HG02759 (cell line): Measurements from ENCODE around the gene ERC2.
"Not testable (repeated sequence)": the region's sequence is repeated elsewhere in the genome, so short reads cannot be mapped to it uniquely, and the experiment has no call there.

Experiments
- ATAC-seq: cut with Tn5 transposase; IDR thresholded peaks from one replicate; pipeline ENCODE4 v1.9.1; 2021; ENCODE audit warnings: mild to moderate bottlenecking, moderate library complexity; ENCODE audit not compliant: unreplicated experiment

ERC2 gene

DNA sequence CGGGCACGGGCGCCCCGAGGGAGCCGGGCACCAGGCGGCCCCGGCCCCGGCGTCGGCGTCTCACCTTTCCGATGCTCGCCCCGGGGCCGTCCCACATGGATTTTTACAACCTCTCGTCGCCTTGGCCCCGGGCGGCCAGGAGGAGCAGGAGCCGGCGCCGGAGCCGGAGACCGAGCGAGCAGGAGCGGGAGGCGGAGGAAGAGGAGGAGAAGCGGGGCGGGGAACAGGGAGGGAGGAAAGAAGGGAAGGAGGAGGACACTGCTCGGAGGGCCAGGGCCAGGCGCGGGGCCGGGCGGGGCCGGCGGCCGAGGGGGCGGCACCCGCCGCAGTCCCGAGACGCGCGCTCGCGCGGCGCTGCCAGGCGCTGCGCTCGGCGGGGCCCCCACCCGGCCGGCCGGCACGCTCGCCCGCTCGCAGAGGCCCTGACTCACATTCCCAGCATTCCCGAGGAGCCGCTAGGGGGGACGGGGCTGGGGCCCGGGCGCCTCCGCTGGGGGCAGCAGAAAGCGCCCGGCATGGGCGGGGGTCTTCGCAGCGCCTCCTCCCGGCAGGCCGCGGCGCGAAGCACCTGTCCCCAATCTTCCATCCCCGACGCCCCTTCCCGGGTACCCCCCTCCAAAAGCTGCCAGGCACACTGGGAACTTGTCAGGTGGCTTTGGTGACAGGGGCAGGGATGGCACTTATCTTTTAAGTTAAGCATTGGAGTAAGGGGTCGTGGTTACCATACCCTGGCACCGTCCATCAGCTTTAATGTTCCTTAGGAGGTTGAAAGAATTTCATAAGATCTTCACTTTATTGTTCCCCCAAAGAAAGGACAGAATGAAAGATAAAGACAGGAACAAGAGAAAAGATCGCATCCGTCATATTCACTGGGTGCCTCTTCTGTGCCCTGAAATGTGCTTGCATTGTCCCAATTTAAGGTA lies at the start of gene ERC2:
Gene ERC2 (minus strand): TSS at position 284 of the 923 bp plus-strand sequence.
- no peak for ATAC-seq

DNA sequence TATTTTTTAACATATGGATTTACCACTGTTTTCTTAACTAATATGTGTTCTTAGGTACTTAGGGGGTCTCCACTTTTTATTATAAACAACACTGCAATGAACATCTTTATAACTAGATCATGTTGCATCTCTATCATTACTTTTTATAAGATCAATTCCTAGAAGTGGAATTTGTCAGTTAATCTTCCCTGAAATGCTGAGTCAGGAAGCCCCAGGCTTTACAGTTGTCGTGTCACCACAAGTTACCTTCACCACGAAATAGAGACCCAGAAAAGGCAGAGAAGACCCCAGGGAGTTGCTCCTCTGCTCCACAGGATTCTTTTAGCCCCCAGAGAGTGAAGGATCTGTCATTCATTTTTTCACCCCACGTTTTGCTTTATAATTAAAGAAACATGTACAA lies 34.5 kb upstream of the ERC2 start:
- ATAC-seq = no peak

DNA sequence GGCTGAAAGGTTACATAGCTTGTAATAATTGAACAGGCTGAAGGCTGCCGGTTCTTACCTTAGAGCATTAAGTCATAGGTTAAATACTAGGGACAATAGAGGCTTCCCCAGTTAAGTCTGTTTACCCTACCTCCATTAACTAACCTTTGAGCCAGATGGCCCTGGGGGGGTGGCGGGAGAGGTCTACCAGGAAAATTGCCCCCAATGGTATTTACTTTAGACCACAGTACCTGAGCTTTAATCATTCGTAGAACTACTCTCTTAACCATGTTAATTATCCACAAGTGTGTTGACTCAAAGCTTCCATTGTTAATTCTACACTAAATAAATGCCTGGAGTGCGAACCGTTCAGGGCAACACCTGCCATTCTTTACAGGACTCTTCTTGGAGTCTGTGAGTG lies 28.1 kb upstream of the ERC2 start:
- not testable (repeated sequence) for ATAC-seq

DNA sequence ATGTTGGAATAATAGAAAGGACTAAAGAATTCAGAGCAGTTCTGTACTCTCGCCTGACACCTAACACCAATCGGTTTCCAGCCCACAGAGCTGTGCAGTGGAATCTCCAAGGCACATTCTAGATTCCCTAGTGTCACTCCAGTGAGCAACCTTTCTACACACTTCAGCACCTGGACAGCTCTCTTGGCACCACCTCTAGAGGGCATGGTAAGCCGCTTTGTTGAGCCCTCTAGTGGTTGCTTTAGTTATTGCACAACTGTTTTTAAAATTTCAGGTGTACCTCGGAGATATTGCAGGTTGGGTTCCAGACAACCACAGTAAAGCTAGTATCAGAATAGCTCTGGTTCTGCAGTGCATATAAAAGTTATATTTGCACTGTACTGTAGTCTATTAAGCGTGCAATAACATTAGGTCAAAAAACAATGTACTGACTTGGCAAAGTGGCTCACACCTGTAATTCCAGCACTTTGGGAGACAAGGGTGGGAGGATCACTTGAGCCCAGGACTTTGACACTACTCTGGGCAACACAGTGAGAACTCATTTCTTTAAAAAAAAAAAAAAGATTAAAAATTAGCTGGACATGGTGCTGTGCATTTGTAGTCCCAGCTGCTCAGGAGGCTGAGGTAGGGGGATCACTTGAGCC lies 26.5 kb upstream of the ERC2 start:
- peak; percentile 97 for ATAC-seq

DNA sequence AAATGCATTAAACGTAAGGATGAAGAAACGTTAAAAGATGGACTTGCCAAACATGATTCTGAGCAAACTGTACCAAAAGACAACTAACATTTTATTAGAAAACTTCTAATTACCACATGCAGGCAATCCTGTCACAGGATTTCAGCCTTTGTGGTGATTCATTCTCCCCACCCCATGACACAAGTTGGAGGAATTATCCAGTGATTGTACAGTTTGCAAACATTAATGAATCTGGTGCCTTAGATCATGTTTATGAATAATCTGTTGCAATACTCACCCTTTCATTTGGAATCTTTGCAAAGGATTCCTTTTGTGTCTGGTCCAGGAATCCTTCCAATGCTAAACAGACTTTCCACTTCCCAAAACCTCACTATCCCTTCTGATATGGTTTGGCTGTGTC lies 23.3 kb upstream of the ERC2 start:
- no peak for ATAC-seq

DNA sequence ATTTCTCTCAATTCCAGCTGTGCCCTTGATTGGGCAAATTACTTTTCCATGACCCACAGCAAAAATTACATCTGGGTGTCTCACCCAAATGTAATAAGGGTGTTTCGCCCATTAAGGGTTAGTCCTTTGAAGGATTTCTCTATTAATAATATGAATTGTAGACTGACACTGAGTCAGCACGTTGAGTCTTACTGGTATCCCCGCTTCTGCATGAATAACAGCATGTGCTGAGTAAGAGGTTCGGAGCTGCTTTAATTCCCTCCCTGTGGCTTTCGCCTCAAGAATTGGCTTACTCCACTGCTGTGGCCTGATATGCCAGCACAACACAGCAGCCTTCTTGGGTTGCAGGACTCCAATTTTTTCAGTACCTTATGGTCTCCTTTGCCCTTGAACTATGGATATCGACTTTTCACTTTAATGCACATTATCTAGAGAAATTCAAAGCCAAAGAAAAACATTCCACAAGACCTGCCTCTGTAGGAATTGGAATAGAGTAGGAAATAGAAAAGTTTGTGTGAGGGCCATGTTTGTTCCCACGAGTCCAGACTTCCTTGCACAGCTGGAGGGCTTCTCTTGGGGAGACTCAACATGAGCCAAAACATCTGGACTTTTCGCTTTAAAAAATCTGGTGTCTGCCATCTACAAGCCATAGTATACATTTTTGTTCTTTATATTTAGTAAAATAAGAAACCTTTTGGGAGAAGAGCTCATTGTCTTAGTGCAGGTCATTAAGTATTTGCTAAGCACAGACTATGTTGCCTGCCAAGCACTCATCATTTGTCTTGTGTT lies 20.7 kb upstream of the ERC2 start:
- no peak for ATAC-seq

DNA sequence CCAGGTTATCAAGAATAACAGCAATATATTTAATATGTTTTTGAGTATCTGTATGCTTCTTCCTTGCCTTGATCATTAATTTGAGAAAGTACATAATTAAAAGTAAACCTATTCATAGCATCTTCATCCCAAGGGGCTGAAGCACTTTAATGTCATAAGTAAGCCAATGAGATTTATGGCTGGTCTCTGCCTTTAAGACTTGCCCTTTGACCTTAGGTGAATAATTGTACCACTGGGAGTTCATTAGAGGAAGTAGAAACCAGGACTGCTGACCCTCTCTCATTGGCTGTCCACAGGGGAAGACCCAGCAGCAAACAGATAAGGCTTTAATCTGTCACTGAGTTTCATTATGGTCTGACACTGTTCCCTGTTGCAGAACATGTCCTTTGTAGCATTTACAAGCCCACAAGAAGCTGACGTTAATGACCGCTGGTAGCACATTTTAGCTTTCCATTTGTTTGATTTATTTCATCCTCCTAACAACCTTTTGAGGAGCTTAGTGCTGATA lies 16.3 kb upstream of the ERC2 start:
- ATAC-seq = no peak

DNA sequence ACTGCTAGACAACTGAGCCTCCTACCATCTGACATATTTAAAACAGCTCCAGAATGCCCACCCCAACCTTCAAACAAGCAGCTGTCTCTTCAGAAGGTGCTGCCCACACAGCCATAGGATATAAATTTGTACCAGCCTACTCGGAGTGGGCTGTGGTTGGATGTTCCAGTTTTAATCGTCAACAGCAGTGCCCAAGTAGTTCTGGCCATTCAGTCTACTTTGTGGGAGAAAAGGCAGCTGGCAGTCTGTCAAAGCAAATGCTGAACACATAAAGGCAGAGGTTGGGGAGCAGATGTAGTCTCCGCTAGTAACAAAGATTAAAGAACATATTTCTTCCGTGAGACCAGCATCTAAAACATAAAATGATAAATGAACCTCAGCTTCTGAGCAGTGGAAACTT lies 15.9 kb upstream of the ERC2 start:
- no peak for ATAC-seq

DNA sequence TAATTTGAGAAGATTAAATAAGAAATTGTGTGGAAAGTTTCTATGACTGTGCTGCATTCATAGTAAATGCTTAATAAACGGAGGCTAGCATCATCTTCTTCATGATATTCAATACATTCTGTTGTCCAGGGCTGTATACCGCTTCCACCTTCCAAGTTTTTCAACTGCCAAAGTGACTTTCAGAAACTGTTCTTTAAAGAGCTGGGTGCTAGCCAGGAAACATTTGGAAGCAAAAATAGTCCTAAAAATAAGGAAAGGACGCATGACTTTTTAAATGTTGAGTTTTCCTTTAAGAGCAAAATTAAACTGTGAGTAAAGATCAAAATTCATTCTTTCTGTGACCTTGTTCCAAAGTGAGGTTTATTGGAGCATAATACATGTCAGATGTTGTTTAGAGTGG lies 9.4 kb upstream of the ERC2 start:
- ATAC-seq = no peak

DNA sequence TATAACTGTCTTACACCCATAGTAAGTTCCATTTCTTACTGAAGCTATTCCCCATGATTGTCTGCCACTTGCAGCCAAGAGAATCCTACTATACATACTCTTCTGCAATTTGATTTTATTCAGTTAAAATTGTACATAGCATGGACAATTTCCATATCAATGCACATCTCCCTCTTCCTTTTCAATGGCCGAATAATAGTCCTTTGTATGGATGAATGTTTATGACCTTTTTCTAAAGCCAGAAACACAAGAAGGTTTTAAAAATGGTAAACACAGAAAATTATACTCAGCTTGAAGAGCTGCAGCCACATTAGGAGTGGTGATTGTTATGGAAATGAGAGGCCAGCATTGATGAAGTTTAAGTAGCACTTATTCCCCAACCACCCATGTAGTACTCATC lies 8.5 kb upstream of the ERC2 start:
- ATAC-seq = no peak

DNA sequence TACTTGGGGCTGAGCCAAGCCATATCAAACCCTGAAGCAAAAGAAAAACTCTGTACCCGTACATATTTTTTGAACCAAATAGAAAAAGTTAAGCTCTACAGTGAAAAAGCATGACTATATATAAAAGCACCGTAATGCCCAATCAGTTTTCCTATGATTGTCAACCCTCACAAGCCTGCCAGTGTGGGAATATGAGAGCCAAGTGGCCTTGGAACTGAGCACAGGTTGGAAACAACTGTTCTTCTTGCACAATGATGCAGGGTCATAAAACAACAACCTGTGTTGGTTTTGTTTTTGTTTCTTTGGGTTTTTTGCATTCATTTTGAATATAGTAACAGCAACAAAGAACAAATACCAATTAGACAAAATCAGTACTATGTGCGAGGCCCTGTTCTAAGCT lies 3.5 kb upstream of the ERC2 start:
- ATAC-seq = no peak

DNA sequence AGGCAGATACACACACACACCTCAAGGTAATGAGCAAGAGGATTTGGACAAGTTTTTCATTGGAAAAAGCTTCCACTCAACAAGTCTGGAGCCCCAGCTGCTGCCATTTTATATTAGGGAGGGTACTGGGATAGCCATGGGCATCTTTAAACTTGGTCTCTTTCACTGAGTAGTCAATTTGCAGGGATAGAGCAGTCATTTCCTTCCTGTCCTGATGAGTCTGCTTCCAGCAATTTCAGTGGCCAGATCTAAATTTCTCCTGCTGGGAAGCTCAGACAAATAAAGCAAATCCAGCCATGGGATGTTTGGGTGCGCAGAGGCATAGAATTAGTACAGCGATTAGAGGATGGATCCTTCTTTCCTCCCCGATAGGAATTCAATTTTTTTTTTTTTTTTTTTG lies 874 bp upstream of the ERC2 start:
- no peak for ATAC-seq

DNA sequence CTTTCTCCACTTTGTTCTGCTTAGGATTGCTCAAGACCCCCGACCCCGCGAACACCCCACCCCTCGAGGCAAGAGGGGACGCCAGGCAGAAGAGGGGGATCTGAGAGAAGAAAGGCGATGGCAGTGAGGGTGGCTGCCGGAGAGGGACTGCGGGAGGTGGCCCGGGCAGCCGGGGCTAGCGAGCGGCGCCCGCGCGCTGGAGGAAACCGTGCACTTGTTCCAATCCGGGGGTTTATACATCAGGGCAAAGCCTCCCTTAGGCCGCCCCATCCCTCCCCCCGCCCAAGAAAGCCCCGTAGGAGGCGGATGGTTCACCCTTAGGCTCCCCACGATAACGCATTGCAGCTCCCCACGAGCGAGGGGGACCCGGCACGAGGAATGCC lies 475 bp downstream of the ERC2 start:
- ATAC-seq = no peak

DNA sequence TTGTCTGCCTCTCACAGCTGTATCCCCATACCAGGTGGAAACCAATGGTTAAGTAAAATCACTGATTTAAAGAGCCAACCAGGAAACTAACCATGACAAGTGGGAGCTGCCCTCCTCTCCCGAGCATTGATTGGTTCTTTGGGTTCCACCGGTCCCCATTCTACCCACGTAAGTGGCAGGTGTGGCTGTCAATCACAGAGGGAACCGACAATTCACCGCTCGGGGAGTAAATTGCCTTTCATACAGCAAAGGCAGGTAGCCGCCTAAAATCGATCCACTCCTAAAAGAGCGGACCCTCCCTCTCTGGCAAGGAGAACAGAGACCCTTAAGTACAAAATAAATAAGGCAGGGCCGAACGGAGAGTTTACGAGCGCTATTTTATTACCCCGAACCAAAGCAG lies 1.2 kb downstream of the ERC2 start:
- ATAC-seq = peak; percentile 55

DNA sequence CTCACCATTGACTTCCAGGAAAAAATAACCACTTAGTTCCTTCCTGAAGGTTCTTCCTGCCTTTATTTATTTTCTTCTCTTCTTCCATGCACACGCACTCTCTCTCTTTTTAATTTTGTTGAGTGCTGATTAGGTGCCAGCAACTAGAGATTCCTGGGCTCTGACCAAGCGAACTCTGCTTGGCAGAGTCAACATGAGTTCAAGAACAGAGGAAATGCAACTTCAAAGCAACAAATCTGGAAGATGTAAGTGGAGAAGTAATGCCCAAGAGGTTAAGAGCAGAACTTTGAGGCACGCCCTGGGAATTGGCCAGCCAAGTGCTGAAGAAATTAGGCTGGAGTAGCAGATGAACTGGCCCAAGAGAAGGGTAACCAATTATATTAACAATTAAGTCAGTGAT lies 8.5 kb downstream of the ERC2 start:
- ATAC-seq = no peak

DNA sequence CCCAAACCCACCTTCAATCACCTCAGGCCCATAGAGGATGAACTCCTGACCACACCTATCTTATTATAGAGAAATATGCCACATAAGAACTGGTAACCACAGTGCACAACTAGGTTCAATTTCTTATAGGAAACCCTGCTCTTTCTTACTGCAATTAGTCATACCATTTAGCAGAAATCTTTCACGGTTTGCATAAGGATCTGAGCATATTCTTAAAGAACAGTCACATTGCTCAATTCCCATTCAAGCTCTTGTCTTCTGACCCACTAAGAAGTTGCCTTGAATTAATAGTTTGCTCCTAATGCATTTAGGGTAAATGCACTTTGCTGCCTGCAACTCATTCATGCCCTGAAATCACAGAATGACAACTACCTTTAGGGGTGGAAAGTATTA lies 9.2 kb downstream of the ERC2 start:
- no peak for ATAC-seq

DNA sequence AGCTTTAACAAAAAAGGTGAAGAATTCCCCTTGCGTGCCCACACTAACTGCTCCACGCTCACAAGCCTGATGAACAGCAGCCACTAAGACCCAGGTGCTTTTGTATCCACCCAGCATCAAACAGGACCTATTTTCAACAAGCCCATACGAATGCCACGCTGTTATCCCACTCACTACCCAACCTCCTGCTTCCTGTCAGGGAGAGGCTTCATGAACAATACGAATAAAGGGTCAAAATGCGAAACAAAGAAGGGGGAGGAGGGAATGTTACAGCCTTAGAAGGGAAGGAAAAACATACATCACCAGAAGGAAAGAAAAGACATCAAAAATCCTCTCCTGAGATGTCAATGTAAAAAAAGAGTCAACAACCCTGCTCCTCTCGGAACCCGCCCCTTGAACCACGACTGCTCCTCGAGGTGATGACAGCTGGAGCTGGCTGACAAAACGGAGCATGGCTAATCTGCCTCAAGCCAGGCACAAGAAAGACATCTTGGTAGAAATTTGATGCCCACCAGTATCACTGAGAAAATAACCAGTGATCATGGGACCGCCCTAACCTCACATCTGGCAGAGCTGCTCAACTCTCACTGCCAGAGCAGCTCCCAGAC lies 9.7 kb downstream of the ERC2 start:
- ATAC-seq = no peak

DNA sequence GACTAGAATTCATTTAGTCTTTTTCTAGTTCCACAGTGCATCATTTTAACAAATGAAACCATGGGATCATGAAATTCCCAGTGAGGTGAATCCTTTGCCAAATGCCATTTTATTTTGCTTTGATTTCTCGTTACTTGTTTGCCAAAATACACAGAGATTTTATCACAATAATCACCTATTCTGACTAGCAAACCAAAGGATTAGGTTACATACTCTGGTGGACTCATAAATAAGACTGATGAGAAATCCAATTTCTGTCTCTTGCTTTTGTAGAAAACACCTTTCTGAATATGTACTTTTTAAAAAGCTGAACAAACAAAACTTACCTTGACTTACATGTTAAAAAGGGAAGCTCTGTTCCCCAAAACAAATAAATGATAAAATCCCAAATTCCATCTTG lies 12.2 kb downstream of the ERC2 start:
- ATAC-seq = no peak

DNA sequence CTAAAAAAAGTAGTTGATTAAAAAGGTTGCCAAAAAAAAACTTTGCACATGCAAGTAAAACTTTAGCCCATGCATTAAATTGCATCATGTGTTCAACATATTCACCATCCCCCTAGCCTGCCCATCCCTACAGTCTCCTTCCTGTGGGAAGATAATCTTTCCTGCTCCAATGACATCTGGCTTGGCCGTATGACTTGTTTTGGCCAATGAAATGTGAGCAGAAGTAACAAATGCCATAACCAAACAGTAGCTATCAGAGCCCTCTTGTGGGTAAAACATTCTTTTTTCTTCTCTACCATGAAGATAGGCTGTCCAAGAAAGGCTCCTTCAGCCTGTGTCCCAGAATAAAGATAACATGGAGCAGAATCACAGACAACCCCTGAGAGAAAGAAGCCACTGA lies 15.3 kb downstream of the ERC2 start:
- no peak for ATAC-seq

DNA sequence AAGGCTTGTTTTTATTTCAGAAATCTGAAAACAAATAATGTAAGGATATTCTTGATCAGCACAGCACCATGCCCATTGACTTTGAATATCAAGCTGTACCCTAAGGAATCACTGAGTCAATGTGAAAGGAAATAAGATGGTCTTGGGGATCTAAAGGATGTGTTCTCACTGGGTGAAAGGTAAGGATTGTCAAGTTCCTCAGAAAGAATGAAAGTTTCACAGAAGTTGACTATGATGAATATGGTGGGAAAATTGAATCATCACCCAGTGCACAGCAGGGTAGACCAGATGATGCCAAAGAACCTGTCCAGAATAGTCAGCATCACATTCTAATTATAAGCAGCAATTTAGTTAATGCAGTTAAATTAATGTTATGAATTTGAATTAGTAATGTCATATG lies 16.2 kb downstream of the ERC2 start:
- no peak for ATAC-seq

DNA sequence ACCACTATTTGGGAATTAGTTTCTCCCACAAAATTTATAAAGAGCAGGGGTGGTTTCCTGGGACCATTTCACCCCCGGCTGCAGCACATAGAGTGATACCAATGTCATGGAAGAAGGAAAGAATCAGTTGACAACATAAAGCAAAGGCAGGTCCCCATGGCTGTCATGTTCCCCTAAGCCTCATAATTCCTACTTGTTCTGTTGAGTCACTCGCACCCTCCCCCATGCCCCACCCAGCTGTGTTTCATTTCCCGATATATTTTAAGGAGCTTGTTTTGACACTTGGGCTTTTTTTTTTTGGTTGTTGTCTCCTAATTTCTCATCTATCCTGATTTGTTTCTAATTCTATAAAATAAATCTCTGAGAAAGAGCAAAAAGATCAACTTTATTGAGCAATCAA lies 24.9 kb downstream of the ERC2 start:
- ATAC-seq = no peak
